ENCODE results near the gene TEDC1.

The TEDC1 gene

DNA sequence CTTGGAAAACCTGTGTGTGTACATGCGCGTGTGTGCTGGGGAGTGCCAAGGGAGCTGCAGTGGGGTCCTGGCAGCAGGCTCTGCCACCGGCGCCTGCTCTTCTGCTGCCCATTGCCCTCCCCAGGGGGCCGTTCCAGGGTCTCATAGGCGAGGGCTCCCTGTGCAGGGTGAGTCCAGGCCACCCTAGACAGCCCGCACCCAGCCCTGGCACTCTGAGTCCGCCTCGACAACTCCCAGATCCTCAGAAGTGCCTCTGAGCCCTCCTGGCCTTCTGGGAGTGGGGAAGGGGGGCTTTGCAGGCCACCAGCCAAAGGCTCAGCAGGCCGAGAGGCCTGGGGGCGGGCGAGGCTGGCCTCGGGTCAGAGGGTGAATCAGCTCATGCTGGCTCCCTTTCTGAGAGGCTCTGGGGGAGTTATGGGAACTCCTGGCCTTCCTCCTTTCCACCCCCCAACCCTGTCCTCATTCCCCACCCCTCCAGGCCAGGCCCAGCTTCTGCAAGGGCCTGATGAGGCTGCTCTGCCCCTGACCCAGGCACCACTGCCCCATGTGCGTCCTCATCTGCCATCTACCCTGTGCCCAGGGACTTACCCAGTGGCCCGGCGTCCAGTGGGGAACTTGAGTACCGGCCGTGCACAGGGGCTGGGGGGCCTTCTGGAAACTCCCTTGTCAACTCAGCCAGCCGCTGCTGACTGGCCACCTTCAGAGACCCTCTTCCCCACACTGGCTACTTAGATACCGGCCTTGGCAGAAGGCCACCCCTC lies 2.1 kb upstream of the TEDC1 start:
- Histone ChIP-seq H3K4me1 (ENCODE audit: control insufficient read depth, low read depth, low read length) (no peaks in the 10 kb centered on the region), H3K4me3 (ENCODE audit: low read length) (no peak overlapping the region), H3K36me3 (ENCODE audit: control insufficient read depth, insufficient read depth, low read length) (no peaks in the 10 kb centered on the region), H2BK120ac (ENCODE audit: low read depth, low read length) (no peak overlapping the region), H2BK5ac (ENCODE audit: low read length) (no peak overlapping the region), H4K5ac (ENCODE audit: low read length) (no peak overlapping the region), H3K27ac (ENCODE audit: low read depth, low read length) (no peak overlapping the region), H4K8ac (ENCODE audit: low read depth, low read length) (no peak overlapping the region), H3K79me1 (ENCODE audit: low read length) (no peaks in the 10 kb centered on the region), H3K18ac (ENCODE audit: low read length) (no peak overlapping the region), H3K56ac (ENCODE audit: low read length) (no peak overlapping the region), H3K79me2 (ENCODE audit: control insufficient read depth, insufficient read depth, low read length) (no peaks in the 10 kb centered on the region), H3K4me2 (ENCODE audit: low read length) (no peak overlapping the region), H3K4ac (ENCODE audit: low read depth, low read length) (no peak overlapping the region), H2AK5ac (ENCODE audit: low read length) (no peak overlapping the region), H3K23ac (ENCODE audit: low read length) (no peak overlapping the region), H3K9ac (ENCODE audit: low read length) (no peak overlapping the region), H2BK15ac (replicated peaks; ENCODE audit: low read depth) (no peak overlapping the region), H3K27me3 (ENCODE audit: insufficient read depth, low read length, poor library complexity) (peaks cover 8% of the 10 kb centered on the region)
- no peak for DNase-seq
- no CpG with 5 or more reads among the region's 20 CpGs for whole genome bisulfite sequencing (ENCODE audit: extremely low coverage, insufficient coverage, low lambda C conversion rate)

- Histone ChIP-seq H2AK5ac (ENCODE audit: low read length) (no peak overlapping the region), H3K79me1 (ENCODE audit: low read length) (no peaks in the 10 kb centered on the region), H3K4me2 (ENCODE audit: low read length) (peak overlapping the region; percentile 87), H3K9ac (ENCODE audit: low read length) (peak overlapping the region; percentile 77), H3K27me3 (ENCODE audit: insufficient read depth, low read length, poor library complexity) (peaks cover 8% of the 10 kb centered on the region), H3K18ac (ENCODE audit: low read length) (peak overlapping the region; percentile 64), H3K79me2 (ENCODE audit: control insufficient read depth, insufficient read depth, low read length) (no peaks in the 10 kb centered on the region), H3K23ac (ENCODE audit: low read length) (no peak overlapping the region), H2BK5ac (ENCODE audit: low read length) (no peak overlapping the region), H3K4me1 (ENCODE audit: control insufficient read depth, low read depth, low read length) (no peaks in the 10 kb centered on the region), H3K56ac (ENCODE audit: low read length) (peak overlapping the region; percentile 85), H2BK15ac (replicated peaks; ENCODE audit: low read depth) (no peak overlapping the region), H2BK120ac (ENCODE audit: low read depth, low read length) (no peak overlapping the region), H4K8ac (ENCODE audit: low read depth, low read length) (no peak overlapping the region), H3K4ac (ENCODE audit: low read depth, low read length) (peak overlapping the region; percentile 4), H3K4me3 (ENCODE audit: low read length) (no peak overlapping the region), H4K5ac (ENCODE audit: low read length) (no peak overlapping the region), H3K36me3 (ENCODE audit: control insufficient read depth, insufficient read depth, low read length) (no peaks in the 10 kb centered on the region), H3K27ac (ENCODE audit: low read depth, low read length) (no peak overlapping the region)
- no CpG with 5 or more reads among the region's 44 CpGs for WGBS (ENCODE audit: extremely low coverage, insufficient coverage, low lambda C conversion rate)
- peak; percentile 95 for DNase-seq
These were observed 1.3 kb upstream of the TEDC1 start for GRCh38 chr14:105489542-105490266.

DNA sequence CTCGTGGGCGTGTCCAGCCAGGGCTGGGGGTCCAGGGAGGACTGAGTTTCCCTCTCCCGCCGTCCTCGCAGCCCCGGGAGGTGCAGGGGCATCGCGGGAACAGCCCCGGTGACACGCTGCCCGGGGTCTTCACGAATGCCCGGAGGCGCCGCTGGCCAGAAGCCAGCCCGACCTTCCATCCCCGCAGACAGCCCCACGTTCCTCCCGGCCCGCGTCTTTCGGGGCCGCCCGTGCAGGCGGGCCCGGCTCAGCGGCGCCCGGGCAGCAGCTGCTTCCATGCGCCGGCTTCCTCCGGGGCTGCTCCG lies 827 bp upstream of the TEDC1 start:
- peaks cover 8% of the 10 kb centered on the region for H3K27me3 ChIP-seq (ENCODE audit: insufficient read depth, low read length, poor library complexity)
- H3K9ac ChIP-seq (ENCODE audit: low read length), result peak overlapping the region; percentile 77
- H3K4me1 ChIP-seq (ENCODE audit: control insufficient read depth, low read depth, low read length), result no peaks in the 10 kb centered on the region
- no peak overlapping the region for H2AK5ac ChIP-seq (ENCODE audit: low read length)
- no peak overlapping the region for H4K5ac ChIP-seq (ENCODE audit: low read length)
- peak overlapping the region; percentile 59 for H4K8ac ChIP-seq (ENCODE audit: low read depth, low read length)
- WGBS (ENCODE audit: extremely low coverage, insufficient coverage, low lambda C conversion rate), result no CpG with 5 or more reads among the region's 33 CpGs
- no peak overlapping the region for H2BK120ac ChIP-seq (ENCODE audit: low read depth, low read length)
- no peak overlapping the region for H3K23ac ChIP-seq (ENCODE audit: low read length)
- H3K27ac ChIP-seq (ENCODE audit: low read depth, low read length), result peak overlapping the region; percentile 72
- peak overlapping the region; percentile 64 for H3K18ac ChIP-seq (ENCODE audit: low read length)
- peak overlapping the region; percentile 77 for H3K4me2 ChIP-seq (ENCODE audit: low read length)
- H3K36me3 ChIP-seq (ENCODE audit: control insufficient read depth, insufficient read depth, low read length), result no peaks in the 10 kb centered on the region
- no peak overlapping the region for H3K4me3 ChIP-seq (ENCODE audit: low read length)
- H3K79me1 ChIP-seq (ENCODE audit: low read length), result no peaks in the 10 kb centered on the region
- H2BK5ac ChIP-seq (ENCODE audit: low read length), result no peak overlapping the region
- DNase-seq, result no peak
- H3K4ac ChIP-seq (ENCODE audit: low read depth, low read length), result peak overlapping the region; percentile 4
- no peak overlapping the region for H2BK15ac ChIP-seq (replicated peaks; ENCODE audit: low read depth)
- H3K56ac ChIP-seq (ENCODE audit: low read length), result peak overlapping the region; percentile 85
- no peaks in the 10 kb centered on the region for H3K79me2 ChIP-seq (ENCODE audit: control insufficient read depth, insufficient read depth, low read length)

GRCh38 chr14:105491366-105491973 lies 424 bp downstream of the TEDC1 start:
- peak; percentile 71 for DNase-seq
- H3K27ac ChIP-seq (ENCODE audit: low read depth, low read length), result peak overlapping the region; percentile 38

GRCh38 chr14:105492031-105492970 lies 1.3 kb downstream of the TEDC1 start:
- Histone ChIP-seq H3K4me2 (ENCODE audit: low read length) (no peak overlapping the region), H2BK120ac (ENCODE audit: low read depth, low read length) (no peak overlapping the region), H4K8ac (ENCODE audit: low read depth, low read length) (no peak overlapping the region), H3K56ac (ENCODE audit: low read length) (no peak overlapping the region), H3K79me2 (ENCODE audit: control insufficient read depth, insufficient read depth, low read length) (no peaks in the 10 kb centered on the region), H3K4ac (ENCODE audit: low read depth, low read length) (no peak overlapping the region), H2BK5ac (ENCODE audit: low read length) (no peak overlapping the region), H3K36me3 (ENCODE audit: control insufficient read depth, insufficient read depth, low read length) (no peaks in the 10 kb centered on the region), H3K27me3 (ENCODE audit: insufficient read depth, low read length, poor library complexity) (peaks cover 3% of the 10 kb centered on the region), H3K18ac (ENCODE audit: low read length) (no peak overlapping the region), H3K4me3 (ENCODE audit: low read length) (no peak overlapping the region), H3K27ac (ENCODE audit: low read depth, low read length) (no peak overlapping the region), H3K23ac (ENCODE audit: low read length) (no peak overlapping the region), H2AK5ac (ENCODE audit: low read length) (no peak overlapping the region), H2BK15ac (replicated peaks; ENCODE audit: low read depth) (no peak overlapping the region), H3K79me1 (ENCODE audit: low read length) (no peaks in the 10 kb centered on the region), H4K5ac (ENCODE audit: low read length) (no peak overlapping the region), H3K4me1 (ENCODE audit: control insufficient read depth, low read depth, low read length) (no peaks in the 10 kb centered on the region), H3K9ac (ENCODE audit: low read length) (no peak overlapping the region)
- no peak for DNase-seq
- WGBS (ENCODE audit: extremely low coverage, insufficient coverage, low lambda C conversion rate), result no CpG with 5 or more reads among the region's 24 CpGs

More at GRCh38 chr14:105491366-105491973, 424 bp downstream of the TEDC1 start:
- H3K23ac ChIP-seq (ENCODE audit: low read length), result no peak overlapping the region
- no peaks in the 10 kb centered on the region for H3K36me3 ChIP-seq (ENCODE audit: control insufficient read depth, insufficient read depth, low read length)
- peak overlapping the region; percentile 31 for H3K4me2 ChIP-seq (ENCODE audit: low read length)
- no peak overlapping the region for H2BK15ac ChIP-seq (replicated peaks; ENCODE audit: low read depth)
- no peaks in the 10 kb centered on the region for H3K79me1 ChIP-seq (ENCODE audit: low read length)
- peak overlapping the region; percentile 73 for H3K56ac ChIP-seq (ENCODE audit: low read length)
- H2BK120ac ChIP-seq (ENCODE audit: low read depth, low read length), result no peak overlapping the region
- no peak overlapping the region for H2AK5ac ChIP-seq (ENCODE audit: low read length)
- WGBS (ENCODE audit: extremely low coverage, insufficient coverage, low lambda C conversion rate), result no CpG with 5 or more reads among the region's 53 CpGs
- peak overlapping the region; percentile 61 for H3K9ac ChIP-seq (ENCODE audit: low read length)
- no peak overlapping the region for H4K8ac ChIP-seq (ENCODE audit: low read depth, low read length)
- H4K5ac ChIP-seq (ENCODE audit: low read length), result no peak overlapping the region
- no peak overlapping the region for H3K4ac ChIP-seq (ENCODE audit: low read depth, low read length)
- no peak overlapping the region for H3K18ac ChIP-seq (ENCODE audit: low read length)
- H3K79me2 ChIP-seq (ENCODE audit: control insufficient read depth, insufficient read depth, low read length), result no peaks in the 10 kb centered on the region
- H2BK5ac ChIP-seq (ENCODE audit: low read length), result no peak overlapping the region
- H3K4me1 ChIP-seq (ENCODE audit: control insufficient read depth, low read depth, low read length), result no peaks in the 10 kb centered on the region
- H3K27me3 ChIP-seq (ENCODE audit: insufficient read depth, low read length, poor library complexity), result peaks cover 5% of the 10 kb centered on the region
- H3K4me3 ChIP-seq (ENCODE audit: low read length), result peak overlapping the region; percentile 27

Measured in mesendoderm (in vitro differentiated cells).